Measurements from ENCODE around the gene OR11H6.
"Not testable (repeated sequence)": the region's sequence is repeated elsewhere in the genome, so short reads cannot be mapped to it uniquely, and the experiment has no call there.

The OR11H6 gene

DNA sequence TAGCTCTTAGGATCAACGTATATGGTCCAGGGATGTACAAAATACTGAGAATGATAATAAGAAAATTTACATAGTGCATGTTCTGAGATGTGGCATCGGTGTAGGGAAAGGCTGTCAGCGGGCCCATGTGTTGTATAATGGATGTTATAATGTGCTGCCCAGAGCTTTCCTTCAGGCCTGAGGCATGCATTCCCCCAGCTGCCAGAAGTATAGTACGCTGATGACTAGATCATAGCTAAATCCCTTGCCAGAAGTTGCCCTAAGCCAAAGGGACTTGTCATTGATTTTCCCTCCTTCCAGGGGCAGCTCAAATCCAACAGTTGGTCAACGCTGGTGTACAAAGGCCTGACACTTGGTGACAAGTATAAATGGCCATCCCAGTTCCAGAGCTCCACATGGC lies 39.3 kb upstream of the OR11H6 start:
- DNase-seq (ENCODE audit: low read depth), result no peak
- H3K4me3 ChIP-seq (ENCODE audit: low read length), result no peak overlapping the region
- TF ChIP-seq, protein P1, sequence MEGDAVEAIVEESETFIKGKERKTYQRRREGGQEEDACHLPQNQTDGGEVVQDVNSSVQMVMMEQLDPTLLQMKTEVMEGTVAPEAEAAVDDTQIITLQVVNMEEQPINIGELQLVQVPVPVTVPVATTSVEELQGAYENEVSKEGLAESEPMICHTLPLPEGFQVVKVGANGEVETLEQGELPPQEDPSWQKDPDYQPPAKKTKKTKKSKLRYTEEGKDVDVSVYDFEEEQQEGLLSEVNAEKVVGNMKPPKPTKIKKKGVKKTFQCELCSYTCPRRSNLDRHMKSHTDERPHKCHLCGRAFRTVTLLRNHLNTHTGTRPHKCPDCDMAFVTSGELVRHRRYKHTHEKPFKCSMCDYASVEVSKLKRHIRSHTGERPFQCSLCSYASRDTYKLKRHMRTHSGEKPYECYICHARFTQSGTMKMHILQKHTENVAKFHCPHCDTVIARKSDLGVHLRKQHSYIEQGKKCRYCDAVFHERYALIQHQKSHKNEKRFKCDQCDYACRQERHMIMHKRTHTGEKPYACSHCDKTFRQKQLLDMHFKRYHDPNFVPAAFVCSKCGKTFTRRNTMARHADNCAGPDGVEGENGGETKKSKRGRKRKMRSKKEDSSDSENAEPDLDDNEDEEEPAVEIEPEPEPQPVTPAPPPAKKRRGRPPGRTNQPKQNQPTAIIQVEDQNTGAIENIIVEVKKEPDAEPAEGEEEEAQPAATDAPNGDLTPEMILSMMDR (conservative IDR thresholded peaks at IDR 0.05; ENCODE audit: low read depth, low read length), result no peak

DNA sequence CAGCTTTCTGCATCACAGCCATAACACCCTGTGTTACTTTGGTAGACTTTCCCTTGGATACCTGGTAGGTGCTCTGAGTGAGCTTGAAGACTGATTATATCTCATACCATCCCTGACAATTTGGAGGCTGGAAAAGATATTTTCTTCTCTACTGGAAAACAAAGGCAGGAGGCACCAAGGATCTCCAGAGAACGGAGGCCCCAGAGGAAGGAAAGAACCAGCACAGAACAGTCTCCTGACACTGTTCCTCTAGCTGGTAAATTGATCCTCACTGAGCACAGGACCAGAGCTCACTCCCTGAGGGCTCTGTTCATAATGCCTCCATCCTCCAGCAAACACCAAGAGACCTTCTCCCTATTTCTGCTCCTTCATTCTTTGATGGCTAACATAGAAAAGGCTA lies 32.9 kb upstream of the OR11H6 start, which contains the start of gene OR11G2:
OR11G2 (plus strand) TSS at position 301 of the 400 bp plus-strand sequence. CDS start 6,542 bp downstream, outside the sequence.
- TF ChIP-seq, protein P1 (conservative IDR thresholded peaks at IDR 0.05; ENCODE audit: low read depth, low read length), result no peak
- no peak for DNase-seq (ENCODE audit: low read depth)

DNA sequence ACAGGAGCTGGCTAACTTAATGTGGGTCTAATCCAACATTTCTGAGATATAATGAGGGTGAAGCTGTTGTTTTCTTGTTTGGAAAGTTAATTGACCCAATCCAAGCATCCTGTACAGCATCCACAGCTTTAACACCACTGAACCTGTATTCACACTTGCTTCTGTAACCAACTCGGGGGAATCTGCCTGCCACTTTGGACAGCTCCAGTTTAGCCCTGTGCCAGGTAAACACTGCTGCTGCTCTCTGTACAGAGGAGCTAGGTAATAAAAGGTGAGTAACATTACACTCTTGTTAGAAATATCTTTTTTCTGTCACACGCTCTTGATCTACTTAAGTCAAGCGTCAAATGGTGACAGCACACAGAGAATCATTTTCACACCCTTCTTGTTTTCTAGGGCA lies 32.1 kb upstream of the OR11H6 start:
- no peak overlapping the region for H3K4me3 ChIP-seq (ENCODE audit: low read length)
- TF ChIP-seq, protein P1 (conservative IDR thresholded peaks at IDR 0.05; ENCODE audit: low read depth, low read length), result no peak
- DNase-seq (ENCODE audit: low read depth), result no peak

More for the DNA sequence above, 32.9 kb upstream of the OR11H6 start, which contains the start of gene OR11G2:
- no peak within 1 kb of the TSS for H3K4me3 ChIP-seq (ENCODE audit: low read length)

DNA sequence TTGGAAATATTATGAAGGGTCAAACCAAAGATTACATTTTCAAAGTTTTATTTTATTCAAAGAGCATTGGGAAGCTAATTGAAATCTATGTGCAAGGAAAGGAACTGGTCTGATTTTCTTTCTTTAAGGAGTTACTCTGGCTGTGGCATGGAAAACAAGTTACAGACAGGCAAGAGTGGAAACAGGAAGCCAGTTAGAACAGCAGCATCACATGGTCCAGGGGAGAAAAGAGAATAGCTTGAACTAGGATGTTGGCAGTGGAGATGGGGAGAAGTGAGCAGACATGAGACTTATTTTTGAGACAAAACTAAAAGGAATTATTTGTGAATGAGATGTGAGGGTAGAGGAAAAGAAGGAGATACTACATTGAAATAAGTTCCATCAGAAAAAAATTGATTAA lies 29.4 kb upstream of the OR11H6 start:
- H3K4me3 ChIP-seq (ENCODE audit: low read length), result no peak overlapping the region
- TF ChIP-seq, protein P1 (conservative IDR thresholded peaks at IDR 0.05; ENCODE audit: low read depth, low read length), result no peak
- DNase-seq (ENCODE audit: low read depth), result no peak

DNA sequence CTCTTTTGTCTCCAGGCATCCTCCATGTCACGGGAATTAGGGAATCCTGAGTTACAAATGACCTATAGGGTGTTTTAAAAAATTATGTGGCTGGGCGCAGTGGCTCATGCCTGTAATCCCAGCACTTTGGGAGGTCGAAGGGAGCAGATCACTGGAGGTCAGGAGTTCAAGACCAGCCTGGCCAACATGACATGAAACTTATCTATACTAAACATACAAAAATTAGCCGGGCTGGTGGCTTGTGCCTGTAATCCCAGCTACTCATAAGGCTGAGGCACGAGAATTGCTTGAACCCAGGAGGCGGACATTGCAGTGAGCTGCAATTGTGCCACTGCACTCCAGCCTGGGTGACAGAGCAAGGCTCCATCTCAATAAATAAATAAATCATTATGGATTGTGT lies 28.3 kb upstream of the OR11H6 start:
- not testable (repeated sequence) for DNase-seq (ENCODE audit: low read depth); H3K4me3 ChIP-seq (ENCODE audit: low read length)

DNA sequence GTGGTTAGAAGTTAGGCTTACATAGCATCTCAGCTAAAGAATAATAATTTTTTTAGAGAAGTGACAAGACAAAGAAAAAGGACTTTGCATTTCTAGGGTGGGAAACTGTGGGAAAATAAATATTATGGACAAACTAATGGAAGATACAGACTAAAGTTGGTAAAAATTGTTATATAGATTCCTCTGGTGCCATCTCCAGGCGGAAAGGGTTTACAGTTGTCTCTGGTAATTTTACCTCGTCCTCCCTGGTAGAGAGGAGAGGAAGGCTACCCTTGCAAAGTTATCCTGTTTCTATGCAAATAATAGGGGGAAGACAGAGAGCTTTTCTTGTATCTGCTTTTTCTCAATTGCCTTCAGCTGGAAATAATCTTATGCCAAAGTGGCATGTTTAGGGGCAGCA lies 27.6 kb upstream of the OR11H6 start:
- DNase-seq (ENCODE audit: low read depth), result no peak
- no peak overlapping the region for H3K4me3 ChIP-seq (ENCODE audit: low read length)
- TF ChIP-seq, protein P1 (conservative IDR thresholded peaks at IDR 0.05; ENCODE audit: low read depth, low read length), result no peak

DNA sequence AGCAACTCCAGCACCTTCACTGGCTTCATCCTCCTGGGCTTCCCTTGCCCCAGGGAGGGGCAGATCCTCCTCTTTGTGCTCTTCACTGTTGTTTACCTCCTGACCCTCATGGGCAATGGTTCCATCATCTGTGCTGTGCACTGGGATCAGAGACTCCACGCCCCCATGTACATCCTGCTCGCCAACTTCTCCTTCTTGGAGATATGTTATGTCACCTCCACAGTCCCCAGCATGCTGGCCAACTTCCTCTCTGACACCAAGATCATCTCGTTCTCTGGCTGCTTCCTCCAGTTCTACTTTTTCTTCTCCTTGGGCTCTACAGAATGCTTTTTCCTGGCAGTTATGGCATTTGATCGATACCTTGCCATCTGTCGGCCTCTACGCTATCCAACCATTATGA lies 26.1 kb upstream of the OR11H6 start:
- TF ChIP-seq, protein P1 (conservative IDR thresholded peaks at IDR 0.05; ENCODE audit: low read depth, low read length), result no peak
- H3K4me3 ChIP-seq (ENCODE audit: low read length), result no peak overlapping the region
- no peak for DNase-seq (ENCODE audit: low read depth)

DNA sequence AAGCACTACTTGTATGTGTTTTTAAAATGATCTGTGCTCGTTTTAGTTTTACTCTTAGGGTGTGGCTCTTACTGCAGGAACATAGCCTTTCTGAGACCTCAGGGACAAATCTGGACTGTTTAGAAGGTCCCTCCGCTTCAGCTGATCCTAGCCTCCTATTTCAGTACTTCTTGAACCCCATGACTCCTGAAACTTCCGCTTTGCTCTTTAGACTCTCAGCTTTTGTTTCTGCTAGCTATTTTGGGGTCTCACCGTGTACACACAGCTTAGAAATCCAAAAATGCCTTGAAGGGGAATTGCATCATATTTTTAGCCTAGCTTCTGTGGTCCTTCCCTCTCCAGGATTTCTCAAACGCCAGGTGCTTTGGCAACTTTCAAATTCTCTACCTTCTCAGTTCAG lies 24.5 kb upstream of the OR11H6 start:
- TF ChIP-seq, protein P1 (conservative IDR thresholded peaks at IDR 0.05; ENCODE audit: low read depth, low read length), result no peak
- DNase-seq (ENCODE audit: low read depth), result no peak

More for the DNA sequence above, 24.5 kb upstream of the OR11H6 start:
- H3K4me3 ChIP-seq (ENCODE audit: low read length), result no peak overlapping the region

Data from retinal pigment epithelial cell (primary cell).